Loucy (cell line): ENCODE data around the gene FAM161A.
"Not testable (repeated sequence)": the region's sequence is repeated elsewhere in the genome, so short reads cannot be mapped to it uniquely, and the experiment has no call there.

Experiments
- H2AFZ ChIP-seq: fragments of 200-600 bp; sonication (generic); 2 replicates; pipeline ENCODE4 v1.6.0; 2016; ENCODE audit warnings: antibody characterized with exemption, mild to moderate bottlenecking, low read length, moderate library complexity
- H3F3A ChIP-seq: fragments of 200-600 bp; 2 replicates; pipeline ENCODE4 v1.6.0; 2016; ENCODE audit warnings: antibody characterized with exemption, low read depth, mild to moderate bottlenecking
- H3K27me3 ChIP-seq: fragments of 200-600 bp; sonication (generic); 2 replicates; pipeline ENCODE4 v1.6.1; 2014; ENCODE audit warnings: low read length, mild to moderate bottlenecking; ENCODE audit not compliant: insufficient read depth, poor library complexity, severe bottlenecking
- H3K36me3 ChIP-seq: fragments of 200-600 bp; sonication (generic); 2 replicates; pipeline ENCODE4 v1.6.1; 2016; ENCODE audit warnings: low read length; ENCODE audit not compliant: insufficient read depth
- H3K4me1 ChIP-seq: fragments of 200-600 bp; sonication (generic); 2 replicates; pipeline ENCODE4 v1.5.1; 2014; ENCODE audit warnings: low read length, mild to moderate bottlenecking; ENCODE audit not compliant: insufficient read depth, poor library complexity, severe bottlenecking
- H3K4me2 ChIP-seq: fragments of 200-600 bp; sonication (generic); 2 replicates; pipeline ENCODE4 v1.6.0; 2014; ENCODE audit warnings: antibody characterized with exemption, low read length, low read depth, mild to moderate bottlenecking; ENCODE audit not compliant: poor library complexity, severe bottlenecking
- H3K4me3 ChIP-seq: fragments of 200-600 bp; sonication (generic); 2 replicates; pipeline ENCODE4 v1.5.1; 2014; ENCODE audit warnings: low read length, mild to moderate bottlenecking, mixed read lengths; ENCODE audit not compliant: poor library complexity, severe bottlenecking
- H3K79me2 ChIP-seq: fragments of 200-600 bp; sonication (generic); 2 replicates; pipeline ENCODE4 v1.6.1; 2014; ENCODE audit warnings: low read length; ENCODE audit not compliant: insufficient read depth
- H3K9ac ChIP-seq: fragments of 200-600 bp; sonication (generic); 2 replicates; pipeline ENCODE4 v1.6.0; 2014; ENCODE audit warnings: mild to moderate bottlenecking, low read depth, low read length, moderate library complexity; ENCODE audit not compliant: poor library complexity, severe bottlenecking
- H3K9me2 ChIP-seq: fragments of 200-600 bp; sonication (generic); replicated peaks from 2 replicates; pipeline ENCODE4 v1.6.1; 2016; ENCODE audit warnings: low read depth, low read length, mixed read lengths
- H3K9me3 ChIP-seq: fragments of 200-600 bp; sonication (generic); 2 replicates; pipeline ENCODE4 v1.6.1; 2014; ENCODE audit warnings: mild to moderate bottlenecking, antibody characterized with exemption, low read length, low read depth; ENCODE audit not compliant: insufficient read depth
- H4K20me1 ChIP-seq: fragments of 200-600 bp; sonication (generic); 2 replicates; pipeline ENCODE4 v1.6.0; 2014; ENCODE audit warnings: antibody characterized with exemption, low read length, mild to moderate bottlenecking; ENCODE audit not compliant: insufficient read depth, poor library complexity, severe bottlenecking
- EZH2phosphoT487 ChIP-seq: fragments of 200-600 bp; IDR thresholded peaks from 2 replicates; pipeline ENCODE4 v1.6.1; 2018; ENCODE audit warnings: antibody characterized with exemption, mild to moderate bottlenecking, moderate library complexity, borderline replicate concordance
- TF ChIP-seq, protein P1 (sequence below): fragments of 200-600 bp; sonication (generic); conservative IDR thresholded peaks from 2 replicates; pipeline ENCODE4 v1.5.1; 2014; ENCODE audit warnings: mild to moderate bottlenecking, antibody characterized with exemption, low read length

FAM161A gene

DNA sequence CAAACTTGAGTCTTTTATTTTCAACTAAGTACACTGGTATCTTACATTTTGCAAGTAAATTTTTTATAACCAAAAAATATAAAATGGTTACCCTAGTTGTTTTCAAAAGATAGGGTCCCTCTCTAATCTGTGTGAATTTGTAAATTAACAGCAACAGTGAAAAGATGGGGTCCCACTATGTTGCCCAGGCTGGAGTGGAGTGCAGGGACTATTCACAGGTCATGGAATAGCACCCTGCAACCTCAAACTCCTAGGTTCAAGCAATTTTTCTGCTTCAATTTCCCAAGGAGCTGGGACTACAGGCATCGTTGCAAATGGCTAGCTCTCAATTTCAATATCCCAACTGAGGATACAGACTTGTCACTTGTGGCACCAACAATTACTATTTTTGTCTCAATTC lies 22.5 kb upstream of the FAM161A start:
- peaks cover 40% of the 10 kb centered on the region for H4K20me1 ChIP-seq
- no peak overlapping the region for H3K4me2 ChIP-seq
- H3K9me2 ChIP-seq = no peaks in the 10 kb centered on the region
- TF ChIP-seq, protein P1, sequence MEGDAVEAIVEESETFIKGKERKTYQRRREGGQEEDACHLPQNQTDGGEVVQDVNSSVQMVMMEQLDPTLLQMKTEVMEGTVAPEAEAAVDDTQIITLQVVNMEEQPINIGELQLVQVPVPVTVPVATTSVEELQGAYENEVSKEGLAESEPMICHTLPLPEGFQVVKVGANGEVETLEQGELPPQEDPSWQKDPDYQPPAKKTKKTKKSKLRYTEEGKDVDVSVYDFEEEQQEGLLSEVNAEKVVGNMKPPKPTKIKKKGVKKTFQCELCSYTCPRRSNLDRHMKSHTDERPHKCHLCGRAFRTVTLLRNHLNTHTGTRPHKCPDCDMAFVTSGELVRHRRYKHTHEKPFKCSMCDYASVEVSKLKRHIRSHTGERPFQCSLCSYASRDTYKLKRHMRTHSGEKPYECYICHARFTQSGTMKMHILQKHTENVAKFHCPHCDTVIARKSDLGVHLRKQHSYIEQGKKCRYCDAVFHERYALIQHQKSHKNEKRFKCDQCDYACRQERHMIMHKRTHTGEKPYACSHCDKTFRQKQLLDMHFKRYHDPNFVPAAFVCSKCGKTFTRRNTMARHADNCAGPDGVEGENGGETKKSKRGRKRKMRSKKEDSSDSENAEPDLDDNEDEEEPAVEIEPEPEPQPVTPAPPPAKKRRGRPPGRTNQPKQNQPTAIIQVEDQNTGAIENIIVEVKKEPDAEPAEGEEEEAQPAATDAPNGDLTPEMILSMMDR = no peak
- H3K79me2 ChIP-seq = peaks cover 19% of the 10 kb centered on the region
- no peak overlapping the region for H3K4me3 ChIP-seq
- H2AFZ ChIP-seq = no peak overlapping the region
- peaks cover 4% of the 10 kb centered on the region for H3K4me1 ChIP-seq
- no peak overlapping the region for H3K9ac ChIP-seq
- no peaks in the 10 kb centered on the region for H3K9me3 ChIP-seq
- H3K27me3 ChIP-seq = no peaks in the 10 kb centered on the region
- H3F3A ChIP-seq = no peaks in the 10 kb centered on the region; the same call in 1 of the 2 replicates
- peaks cover 94% of the 10 kb centered on the region for H3K36me3 ChIP-seq

- H3K9me3 ChIP-seq, H3K4me3 ChIP-seq, H3K4me1 ChIP-seq, H3K79me2 ChIP-seq, H4K20me1 ChIP-seq, H3F3A ChIP-seq, H3K27me3 ChIP-seq, H3K4me2 ChIP-seq, H3K9me2 ChIP-seq, H2AFZ ChIP-seq, H3K9ac ChIP-seq: not testable (repeated sequence)
- H3K36me3 ChIP-seq = peaks cover 57% of the 10 kb centered on the region; the same call in 1 of the 2 replicates
Measured at GRCh38 chr2:61866482-61867089, 12.7 kb upstream of the FAM161A start.

GRCh38 chr2:61862085-61862484 lies 8.2 kb upstream of the FAM161A start:
- H3K27me3 ChIP-seq = no peaks in the 10 kb centered on the region
- H3K9ac ChIP-seq = no peak overlapping the region
- TF ChIP-seq, protein P1 = no peak
- TF ChIP-seq EZH2phosphoT487 = no peak
- no peaks in the 10 kb centered on the region for H3F3A ChIP-seq
- H3K9me3 ChIP-seq = no peaks in the 10 kb centered on the region
- no peaks in the 10 kb centered on the region for H3K4me1 ChIP-seq
- peaks cover 19% of the 10 kb centered on the region; the same call in 1 of the 2 replicates for H3K36me3 ChIP-seq
- H3K9me2 ChIP-seq = no peaks in the 10 kb centered on the region
- no peak overlapping the region for H3K4me3 ChIP-seq
- no peak overlapping the region for H2AFZ ChIP-seq
- no peaks in the 10 kb centered on the region for H4K20me1 ChIP-seq
- no peaks in the 10 kb centered on the region for H3K79me2 ChIP-seq
- no peak overlapping the region for H3K4me2 ChIP-seq

- Histone ChIP-seq H3K79me2 (no peaks in the 10 kb centered on the region), H3F3A (no peaks in the 10 kb centered on the region), H2AFZ (no peak overlapping the region), H3K27me3 (no peaks in the 10 kb centered on the region), H3K9me3 (no peaks in the 10 kb centered on the region), H3K4me2 (no peak overlapping the region), H3K4me3 (no peak overlapping the region), H4K20me1 (no peaks in the 10 kb centered on the region), H3K36me3 (no peaks in the 10 kb centered on the region), H3K9me2 (no peaks in the 10 kb centered on the region), H3K4me1 (peaks cover 16% of the 10 kb centered on the region), H3K9ac (no peak overlapping the region)
- TF ChIP-seq, protein P1 = no peak
- no peak for TF ChIP-seq EZH2phosphoT487
Measured at GRCh38 chr2:61857224-61857623, 3.4 kb upstream of the FAM161A start.
